GM23338 (cell line): ENCODE data around the gene PPP2R1A. TPM values are rescaled to one million over a fixed set of nuclear protein-coding genes. Genes with fewer than 3 reads are reported as not detected.

ENCODE experiments used
- ATAC-seq: fragments of 200-7000 bp; cut with Tn5 transposase; 3 replicates; pipeline ENCODE4 v1.9.1; 2020
- DNase-seq: peaks from one replicate; pipeline ENCODE4 v3.0.0-alpha.2; 2015; ENCODE audit warnings: low spot score
- H2AFZ ChIP-seq: fragments of 200-600 bp; sonication (generic); 2 replicates; pipeline ENCODE4 v1.8.0; 2016; ENCODE audit warnings: antibody characterized with exemption, mild to moderate bottlenecking, moderate library complexity
- H3F3A ChIP-seq: fragments of 200-600 bp; sonication (generic); replicated peaks from 2 replicates; pipeline ENCODE4 v1.8.0; 2017; ENCODE audit warnings: antibody characterized with exemption, mixed run types, low read depth
- H3K27ac ChIP-seq: fragments of 200-600 bp; sonication (generic); 2 replicates; pipeline ENCODE4 v1.6.1; 2016; ENCODE audit warnings: low read depth
- H3K27me3 ChIP-seq: fragments of 200-600 bp; sonication (generic); 2 replicates; pipeline ENCODE4 v1.8.0; 2016; ENCODE audit warnings: mild to moderate bottlenecking, mixed run types, moderate library complexity; ENCODE audit not compliant: insufficient read depth
- H3K36me3 ChIP-seq: fragments of 200-600 bp; sonication (generic); 2 replicates; pipeline ENCODE4 v1.8.0; 2016; ENCODE audit warnings: mild to moderate bottlenecking; ENCODE audit not compliant: insufficient read depth
- H3K4me1 ChIP-seq: fragments of 200-600 bp; sonication (generic); 2 replicates; pipeline ENCODE4 v1.8.0; 2016; ENCODE audit warnings: mild to moderate bottlenecking, moderate library complexity; ENCODE audit not compliant: insufficient read depth
- H3K4me2 ChIP-seq: fragments of 200-600 bp; sonication (generic); 2 replicates; pipeline ENCODE4 v1.7.1; 2017; ENCODE audit warnings: mixed run types
- H3K4me3 ChIP-seq: fragments of 200-600 bp; sonication (generic); 2 replicates; pipeline ENCODE4 v1.6.1; 2016; ENCODE audit warnings: mixed run types
- H3K79me2 ChIP-seq: fragments of 200-600 bp; sonication (generic); replicated peaks from 2 replicates; pipeline ENCODE4 v1.8.0; 2017; ENCODE audit warnings: mild to moderate bottlenecking; ENCODE audit not compliant: insufficient read depth
- H3K9me2 ChIP-seq: fragments of 200-600 bp; sonication (generic); 2 replicates; pipeline ENCODE4 v1.8.0; 2017; ENCODE audit not compliant: insufficient read depth
- H4K20me1 ChIP-seq: fragments of 200-600 bp; sonication (generic); replicated peaks from 2 replicates; pipeline ENCODE4 v1.8.0; 2017; ENCODE audit warnings: mild to moderate bottlenecking; ENCODE audit not compliant: insufficient read depth
- H3K27ac Mint-ChIP-seq: 2 replicates; pipeline ENCODE4 v1.8.0; 2020; ENCODE audit warnings: inconsistent platforms, mild to moderate bottlenecking, moderate library complexity, mixed read lengths
- H3K27me3 Mint-ChIP-seq: 3 replicates; pipeline ENCODE4 v1.8.0; 2022; ENCODE audit warnings: low read depth, mild to moderate bottlenecking, moderate library complexity, mixed read lengths, inconsistent platforms; ENCODE audit not compliant: insufficient read depth, poor library complexity
- H3K36me3 Mint-ChIP-seq: 3 replicates; pipeline ENCODE4 v1.8.0; 2021; ENCODE audit warnings: low read depth, mild to moderate bottlenecking, inconsistent platforms, moderate library complexity, mixed read lengths
- H3K4me1 Mint-ChIP-seq: 3 replicates; pipeline ENCODE4 v1.8.0; 2020; ENCODE audit warnings: mild to moderate bottlenecking, inconsistent platforms, mixed read lengths
- H3K4me3 Mint-ChIP-seq: 3 replicates; pipeline ENCODE4 v1.8.0; 2021; ENCODE audit warnings: moderate library complexity, mild to moderate bottlenecking, inconsistent platforms, mixed read lengths
- H3K9me3 Mint-ChIP-seq: 3 replicates; pipeline ENCODE4 v1.8.0; 2020; ENCODE audit warnings: moderate library complexity, mild to moderate bottlenecking, inconsistent platforms, mixed read lengths
- CREB1 ChIP-seq: fragments of 250-450 bp; sonication (Bioruptor Pico); IDR thresholded peaks from 2 replicates; pipeline ENCODE4 v1.5.0; 2020; ENCODE audit warnings: low read depth, mild to moderate bottlenecking, moderate library complexity
- EZH2 ChIP-seq: fragments of 200-600 bp; sonication (generic); IDR thresholded peaks from one replicate; pipeline ENCODE4 v1.8.0; 2017; ENCODE audit warnings: antibody characterized with exemption, mild to moderate bottlenecking, low read depth; ENCODE audit not compliant: unreplicated experiment
- JUNB ChIP-seq: IDR thresholded peaks from one replicate; pipeline ENCODE4 v1.6.1; 2016; ENCODE audit warnings: antibody characterized with exemption; ENCODE audit not compliant: unreplicated experiment
- NANOG ChIP-seq: IDR thresholded peaks from 2 replicates; pipeline ENCODE4 v1.6.1; 2016; ENCODE audit warnings: antibody characterized with exemption, borderline replicate concordance
- POLR2AphosphoS5 ChIP-seq: IDR thresholded peaks from 2 replicates; pipeline ENCODE4 v1.6.1; 2016; ENCODE audit warnings: antibody characterized with exemption, low read depth
- STAT1 ChIP-seq: IDR thresholded peaks from one replicate; pipeline ENCODE4 v1.6.1; 2016; ENCODE audit warnings: antibody characterized with exemption; ENCODE audit not compliant: unreplicated experiment
- ZNF114 ChIP-seq: fragments of 250-450 bp; sonication (Bioruptor Pico); IDR thresholded peaks from 2 replicates; pipeline ENCODE4 v1.5.0; 2020; ENCODE audit warnings: mild to moderate bottlenecking, moderate library complexity
- polyA plus RNA-seq: library from polyadenylated mRNA; unstranded; fragments of >200 nt; fragmentation: Nextera tagmentation; extraction: Ambion mirVana; gene quantifications from 2 replicates; pipeline ENCODE4 v1.2.1, GENCODE V29; 2016
- total RNA-seq: library from RNA; depleted of rRNA; stranded (reverse); fragments of >200 nt; shearing (Covaris generic); gene quantifications from 2 replicates; pipeline ENCODE4 v1.2.3, GENCODE V29; 2014
- TF ChIP-seq, protein P1 (sequence below): IDR thresholded peaks from one replicate; pipeline ENCODE4 v1.6.1; 2018; ENCODE audit warnings: antibody characterized with exemption; ENCODE audit not compliant: unreplicated experiment
- TF ChIP-seq, protein P2 (sequence below), 2 experiments: fragments of 200-600 bp in 1 of 2; sonication (generic) in 1 of 2; conservative IDR thresholded peaks; 2 replicates each; pipeline versions ENCODE4 v1.5.1 to v1.6.1; 2016 to 2017; ENCODE audit warnings: antibody characterized with exemption in 2 of 2, low read depth in 2 of 2, mild to moderate bottlenecking in 2 of 2, moderate library complexity in 1 of 2
- TF ChIP-seq, protein P3 (sequence below): IDR thresholded peaks from 2 replicates; pipeline ENCODE4 v1.6.1; 2016; ENCODE audit warnings: antibody characterized with exemption
- TF ChIP-seq, protein P4 (sequence below): fragments of 250-450 bp; sonication (Bioruptor Pico); IDR thresholded peaks from 2 replicates; pipeline ENCODE4 v1.5.0; 2020; ENCODE audit warnings: mild to moderate bottlenecking, moderate library complexity

Gene PPP2R1A
- total and polyA plus RNA-seq, 2 experiments from 2014 or later, result 212 to 381 TPM

DNA sequence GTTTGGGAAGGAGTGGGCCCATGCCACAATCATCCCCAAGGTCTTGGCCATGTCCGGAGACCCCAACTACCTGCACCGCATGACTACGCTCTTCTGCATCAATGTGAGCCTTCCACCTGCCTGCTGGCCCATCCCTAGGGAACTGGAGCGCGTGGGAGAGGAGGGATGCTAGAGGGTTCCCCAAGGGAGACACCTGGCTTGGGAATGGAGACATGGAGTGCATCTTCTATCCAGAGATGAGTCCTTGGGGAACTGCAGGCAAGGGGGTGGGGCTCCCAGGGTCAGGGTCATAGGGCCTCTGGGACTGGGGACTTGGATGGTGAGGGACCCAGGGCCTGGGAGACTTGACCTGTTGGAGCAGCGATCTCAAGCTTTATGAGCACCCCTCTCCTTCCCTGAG is 31.2 kb downstream of the PPP2R1A start (continued):
- TF ChIP-seq, protein P1, sequence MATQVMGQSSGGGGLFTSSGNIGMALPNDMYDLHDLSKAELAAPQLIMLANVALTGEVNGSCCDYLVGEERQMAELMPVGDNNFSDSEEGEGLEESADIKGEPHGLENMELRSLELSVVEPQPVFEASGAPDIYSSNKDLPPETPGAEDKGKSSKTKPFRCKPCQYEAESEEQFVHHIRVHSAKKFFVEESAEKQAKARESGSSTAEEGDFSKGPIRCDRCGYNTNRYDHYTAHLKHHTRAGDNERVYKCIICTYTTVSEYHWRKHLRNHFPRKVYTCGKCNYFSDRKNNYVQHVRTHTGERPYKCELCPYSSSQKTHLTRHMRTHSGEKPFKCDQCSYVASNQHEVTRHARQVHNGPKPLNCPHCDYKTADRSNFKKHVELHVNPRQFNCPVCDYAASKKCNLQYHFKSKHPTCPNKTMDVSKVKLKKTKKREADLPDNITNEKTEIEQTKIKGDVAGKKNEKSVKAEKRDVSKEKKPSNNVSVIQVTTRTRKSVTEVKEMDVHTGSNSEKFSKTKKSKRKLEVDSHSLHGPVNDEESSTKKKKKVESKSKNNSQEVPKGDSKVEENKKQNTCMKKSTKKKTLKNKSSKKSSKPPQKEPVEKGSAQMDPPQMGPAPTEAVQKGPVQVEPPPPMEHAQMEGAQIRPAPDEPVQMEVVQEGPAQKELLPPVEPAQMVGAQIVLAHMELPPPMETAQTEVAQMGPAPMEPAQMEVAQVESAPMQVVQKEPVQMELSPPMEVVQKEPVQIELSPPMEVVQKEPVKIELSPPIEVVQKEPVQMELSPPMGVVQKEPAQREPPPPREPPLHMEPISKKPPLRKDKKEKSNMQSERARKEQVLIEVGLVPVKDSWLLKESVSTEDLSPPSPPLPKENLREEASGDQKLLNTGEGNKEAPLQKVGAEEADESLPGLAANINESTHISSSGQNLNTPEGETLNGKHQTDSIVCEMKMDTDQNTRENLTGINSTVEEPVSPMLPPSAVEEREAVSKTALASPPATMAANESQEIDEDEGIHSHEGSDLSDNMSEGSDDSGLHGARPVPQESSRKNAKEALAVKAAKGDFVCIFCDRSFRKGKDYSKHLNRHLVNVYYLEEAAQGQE, result no peak
- TF ChIP-seq EZH2, result no peak
- no peak for TF ChIP-seq STAT1
- TF ChIP-seq ZNF114 (CRISPR knock-in tag), result no peak
- TF ChIP-seq, protein P2, sequence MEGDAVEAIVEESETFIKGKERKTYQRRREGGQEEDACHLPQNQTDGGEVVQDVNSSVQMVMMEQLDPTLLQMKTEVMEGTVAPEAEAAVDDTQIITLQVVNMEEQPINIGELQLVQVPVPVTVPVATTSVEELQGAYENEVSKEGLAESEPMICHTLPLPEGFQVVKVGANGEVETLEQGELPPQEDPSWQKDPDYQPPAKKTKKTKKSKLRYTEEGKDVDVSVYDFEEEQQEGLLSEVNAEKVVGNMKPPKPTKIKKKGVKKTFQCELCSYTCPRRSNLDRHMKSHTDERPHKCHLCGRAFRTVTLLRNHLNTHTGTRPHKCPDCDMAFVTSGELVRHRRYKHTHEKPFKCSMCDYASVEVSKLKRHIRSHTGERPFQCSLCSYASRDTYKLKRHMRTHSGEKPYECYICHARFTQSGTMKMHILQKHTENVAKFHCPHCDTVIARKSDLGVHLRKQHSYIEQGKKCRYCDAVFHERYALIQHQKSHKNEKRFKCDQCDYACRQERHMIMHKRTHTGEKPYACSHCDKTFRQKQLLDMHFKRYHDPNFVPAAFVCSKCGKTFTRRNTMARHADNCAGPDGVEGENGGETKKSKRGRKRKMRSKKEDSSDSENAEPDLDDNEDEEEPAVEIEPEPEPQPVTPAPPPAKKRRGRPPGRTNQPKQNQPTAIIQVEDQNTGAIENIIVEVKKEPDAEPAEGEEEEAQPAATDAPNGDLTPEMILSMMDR (conservative IDR thresholded peaks at IDR 0.05; ENCODE audit: low read depth in 2 of 2), result no peak
- TF ChIP-seq, protein P3, sequence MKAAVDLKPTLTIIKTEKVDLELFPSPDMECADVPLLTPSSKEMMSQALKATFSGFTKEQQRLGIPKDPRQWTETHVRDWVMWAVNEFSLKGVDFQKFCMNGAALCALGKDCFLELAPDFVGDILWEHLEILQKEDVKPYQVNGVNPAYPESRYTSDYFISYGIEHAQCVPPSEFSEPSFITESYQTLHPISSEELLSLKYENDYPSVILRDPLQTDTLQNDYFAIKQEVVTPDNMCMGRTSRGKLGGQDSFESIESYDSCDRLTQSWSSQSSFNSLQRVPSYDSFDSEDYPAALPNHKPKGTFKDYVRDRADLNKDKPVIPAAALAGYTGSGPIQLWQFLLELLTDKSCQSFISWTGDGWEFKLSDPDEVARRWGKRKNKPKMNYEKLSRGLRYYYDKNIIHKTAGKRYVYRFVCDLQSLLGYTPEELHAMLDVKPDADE, result no peak
- no peak for TF ChIP-seq NANOG
- no peak for TF ChIP-seq POLR2AphosphoS5
- no peak for TF ChIP-seq JUNB

DNA sequence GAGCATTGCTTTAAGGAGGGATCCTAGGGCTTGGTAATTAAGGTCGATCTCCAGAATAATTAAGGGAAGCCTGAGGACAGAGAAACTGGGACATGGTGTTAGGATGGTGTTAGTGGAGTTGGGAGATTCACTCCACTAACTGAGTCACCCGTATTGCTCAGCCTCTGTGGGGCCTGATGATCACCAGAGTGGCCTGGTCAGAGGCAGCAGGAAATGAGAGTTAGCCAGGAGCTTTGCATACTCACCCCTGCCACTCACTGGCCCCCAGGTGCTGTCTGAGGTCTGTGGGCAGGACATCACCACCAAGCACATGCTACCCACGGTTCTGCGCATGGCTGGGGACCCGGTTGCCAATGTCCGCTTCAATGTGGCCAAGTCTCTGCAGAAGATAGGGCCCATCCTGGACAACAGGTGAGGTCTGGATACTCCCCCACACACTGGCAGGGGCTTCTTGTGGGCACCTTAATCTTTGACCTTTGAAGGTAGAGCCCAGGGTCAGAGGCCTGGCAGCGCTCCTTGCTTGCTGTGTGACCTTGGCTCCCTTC is 32.1 kb downstream of the PPP2R1A start:
- Mint-ChIP-seq H3K4me3 (no peak overlapping the region), H3K27ac (no peak overlapping the region), H3K36me3 (peaks cover 96% of the 10 kb centered on the region), H3K4me1 (no peaks in the 10 kb centered on the region), H3K9me3 (no peaks in the 10 kb centered on the region; the same call in 2 of the 3 replicates), H3K27me3 (peaks cover 4% of the 10 kb centered on the region)
- no peaks in the 10 kb centered on the region for H3K27me3 ChIP-seq
- no peak for DNase-seq
- H3K4me3 ChIP-seq, result no peak overlapping the region
- no peak overlapping the region for H3K27ac ChIP-seq
- peaks cover 76% of the 10 kb centered on the region for H3K36me3 ChIP-seq
- H3K79me2 ChIP-seq, result peaks cover 4% of the 10 kb centered on the region; the same call in 1 of the 2 replicates
- H3F3A ChIP-seq, result no peaks in the 10 kb centered on the region
- H3K9me2 ChIP-seq, result no peaks in the 10 kb centered on the region
- H3K4me1 ChIP-seq, result no peaks in the 10 kb centered on the region
- H3K4me2 ChIP-seq, result no peak overlapping the region
- no peak overlapping the region for H2AFZ ChIP-seq
- no peak for ATAC-seq
- peaks cover 3% of the 10 kb centered on the region; the same call in 1 of the 2 replicates for H4K20me1 ChIP-seq
- TF ChIP-seq NANOG, result no peak
- no peak for TF ChIP-seq CREB1 (CRISPR knock-in tag)
- TF ChIP-seq ZNF114 (CRISPR knock-in tag), result no peak
- TF ChIP-seq, protein P4, sequence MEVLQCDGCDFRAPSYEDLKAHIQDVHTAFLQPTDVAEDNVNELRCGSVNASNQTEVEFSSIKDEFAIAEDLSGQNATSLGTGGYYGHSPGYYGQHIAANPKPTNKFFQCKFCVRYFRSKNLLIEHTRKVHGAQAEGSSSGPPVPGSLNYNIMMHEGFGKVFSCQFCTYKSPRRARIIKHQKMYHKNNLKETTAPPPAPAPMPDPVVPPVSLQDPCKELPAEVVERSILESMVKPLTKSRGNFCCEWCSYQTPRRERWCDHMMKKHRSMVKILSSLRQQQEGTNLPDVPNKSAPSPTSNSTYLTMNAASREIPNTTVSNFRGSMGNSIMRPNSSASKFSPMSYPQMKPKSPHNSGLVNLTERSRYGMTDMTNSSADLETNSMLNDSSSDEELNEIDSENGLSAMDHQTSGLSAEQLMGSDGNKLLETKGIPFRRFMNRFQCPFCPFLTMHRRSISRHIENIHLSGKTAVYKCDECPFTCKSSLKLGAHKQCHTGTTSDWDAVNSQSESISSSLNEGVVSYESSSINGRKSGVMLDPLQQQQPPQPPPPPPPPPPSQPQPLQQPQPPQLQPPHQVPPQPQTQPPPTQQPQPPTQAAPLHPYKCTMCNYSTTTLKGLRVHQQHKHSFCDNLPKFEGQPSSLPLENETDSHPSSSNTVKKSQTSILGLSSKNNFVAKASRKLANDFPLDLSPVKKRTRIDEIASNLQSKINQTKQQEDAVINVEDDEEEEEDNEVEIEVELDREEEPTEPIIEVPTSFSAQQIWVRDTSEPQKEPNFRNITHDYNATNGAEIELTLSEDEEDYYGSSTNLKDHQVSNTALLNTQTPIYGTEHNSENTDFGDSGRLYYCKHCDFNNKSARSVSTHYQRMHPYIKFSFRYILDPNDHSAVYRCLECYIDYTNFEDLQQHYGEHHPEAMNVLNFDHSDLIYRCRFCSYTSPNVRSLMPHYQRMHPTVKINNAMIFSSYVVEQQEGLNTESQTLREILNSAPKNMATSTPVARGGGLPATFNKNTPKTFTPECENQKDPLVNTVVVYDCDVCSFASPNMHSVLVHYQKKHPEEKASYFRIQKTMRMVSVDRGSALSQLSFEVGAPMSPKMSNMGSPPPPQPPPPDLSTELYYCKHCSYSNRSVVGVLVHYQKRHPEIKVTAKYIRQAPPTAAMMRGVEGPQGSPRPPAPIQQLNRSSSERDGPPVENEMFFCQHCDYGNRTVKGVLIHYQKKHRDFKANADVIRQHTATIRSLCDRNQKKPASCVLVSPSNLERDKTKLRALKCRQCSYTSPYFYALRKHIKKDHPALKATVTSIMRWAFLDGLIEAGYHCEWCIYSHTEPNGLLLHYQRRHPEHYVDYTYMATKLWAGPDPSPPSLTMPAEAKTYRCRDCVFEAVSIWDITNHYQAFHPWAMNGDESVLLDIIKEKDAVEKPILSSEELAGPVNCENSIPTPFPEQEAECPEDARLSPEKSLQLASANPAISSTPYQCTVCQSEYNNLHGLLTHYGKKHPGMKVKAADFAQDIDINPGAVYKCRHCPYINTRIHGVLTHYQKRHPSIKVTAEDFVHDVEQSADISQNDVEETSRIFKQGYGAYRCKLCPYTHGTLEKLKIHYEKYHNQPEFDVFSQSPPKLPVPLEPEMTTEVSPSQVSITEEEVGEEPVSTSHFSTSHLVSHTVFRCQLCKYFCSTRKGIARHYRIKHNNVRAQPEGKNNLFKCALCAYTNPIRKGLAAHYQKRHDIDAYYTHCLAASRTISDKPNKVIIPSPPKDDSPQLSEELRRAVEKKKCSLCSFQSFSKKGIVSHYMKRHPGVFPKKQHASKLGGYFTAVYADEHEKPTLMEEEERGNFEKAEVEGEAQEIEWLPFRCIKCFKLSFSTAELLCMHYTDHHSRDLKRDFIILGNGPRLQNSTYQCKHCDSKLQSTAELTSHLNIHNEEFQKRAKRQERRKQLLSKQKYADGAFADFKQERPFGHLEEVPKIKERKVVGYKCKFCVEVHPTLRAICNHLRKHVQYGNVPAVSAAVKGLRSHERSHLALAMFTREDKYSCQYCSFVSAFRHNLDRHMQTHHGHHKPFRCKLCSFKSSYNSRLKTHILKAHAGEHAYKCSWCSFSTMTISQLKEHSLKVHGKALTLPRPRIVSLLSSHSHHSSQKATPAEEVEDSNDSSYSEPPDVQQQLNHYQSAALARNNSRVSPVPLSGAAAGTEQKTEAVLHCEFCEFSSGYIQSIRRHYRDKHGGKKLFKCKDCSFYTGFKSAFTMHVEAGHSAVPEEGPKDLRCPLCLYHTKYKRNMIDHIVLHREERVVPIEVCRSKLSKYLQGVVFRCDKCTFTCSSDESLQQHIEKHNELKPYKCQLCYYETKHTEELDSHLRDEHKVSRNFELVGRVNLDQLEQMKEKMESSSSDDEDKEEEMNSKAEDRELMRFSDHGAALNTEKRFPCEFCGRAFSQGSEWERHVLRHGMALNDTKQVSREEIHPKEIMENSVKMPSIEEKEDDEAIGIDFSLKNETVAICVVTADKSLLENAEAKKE (CRISPR knock-in tag), result no peak
- TF ChIP-seq JUNB, result no peak
- no peak for TF ChIP-seq POLR2AphosphoS5
- no peak for TF ChIP-seq EZH2
